ENCODE results near the gene POLE4.

Gene POLE4

GRCh38 chr2:74917702-74918619 is 40.5 kb upstream of the POLE4 start:
- H3K4me3 ChIP-seq (ENCODE audit: low read depth, low read length) = no peak overlapping the region
- no peak for TF ChIP-seq CTCF (IDR thresholded peaks at IDR 0.05; ENCODE audit: borderline replicate concordance, insufficient read depth, low read depth, low read length)

GRCh38 chr2:74919827-74920226 is 38.6 kb upstream of the POLE4 start:
- peak; percentile 88 for TF ChIP-seq CTCF (IDR thresholded peaks at IDR 0.05; ENCODE audit: borderline replicate concordance, insufficient read depth, low read depth, low read length)
- H3K4me3 ChIP-seq (ENCODE audit: low read depth, low read length) = peak overlapping the region; percentile 43

GRCh38 chr2:74921236-74921736 is 37.2 kb upstream of the POLE4 start:
- no peak for TF ChIP-seq CTCF (IDR thresholded peaks at IDR 0.05; ENCODE audit: borderline replicate concordance, insufficient read depth, low read depth, low read length)
- no peak overlapping the region for H3K4me3 ChIP-seq (ENCODE audit: low read depth, low read length)

GRCh38 chr2:74922592-74923227 is 35.7 kb upstream of the POLE4 start:
- no peak overlapping the region for H3K4me3 ChIP-seq (ENCODE audit: low read depth, low read length)
- TF ChIP-seq CTCF (IDR thresholded peaks at IDR 0.05; ENCODE audit: borderline replicate concordance, insufficient read depth, low read depth, low read length) = no peak

- H3K4me3 ChIP-seq (ENCODE audit: low read depth, low read length) = no peak overlapping the region
- TF ChIP-seq CTCF (IDR thresholded peaks at IDR 0.05; ENCODE audit: borderline replicate concordance, insufficient read depth, low read depth, low read length) = no peak
Observed at GRCh38 chr2:74924463-74925265, 33.8 kb upstream of the POLE4 start.

- H3K4me3 ChIP-seq (ENCODE audit: low read depth, low read length) = no peak overlapping the region
- TF ChIP-seq CTCF (IDR thresholded peaks at IDR 0.05; ENCODE audit: borderline replicate concordance, insufficient read depth, low read depth, low read length) = no peak
Observed at GRCh38 chr2:74925361-74925786, 33.1 kb upstream of the POLE4 start.
